Measurements from ENCODE around the gene RHOF. TPM values are rescaled to one million over a fixed set of nuclear protein-coding genes. Genes with fewer than 3 reads are reported as not detected.

RHOF gene
- total and polyA plus RNA-seq, 2 donors (not counting 1 experiment from before 2014, with no cell fraction given) = 90.3 to 129 TPM

DNA sequence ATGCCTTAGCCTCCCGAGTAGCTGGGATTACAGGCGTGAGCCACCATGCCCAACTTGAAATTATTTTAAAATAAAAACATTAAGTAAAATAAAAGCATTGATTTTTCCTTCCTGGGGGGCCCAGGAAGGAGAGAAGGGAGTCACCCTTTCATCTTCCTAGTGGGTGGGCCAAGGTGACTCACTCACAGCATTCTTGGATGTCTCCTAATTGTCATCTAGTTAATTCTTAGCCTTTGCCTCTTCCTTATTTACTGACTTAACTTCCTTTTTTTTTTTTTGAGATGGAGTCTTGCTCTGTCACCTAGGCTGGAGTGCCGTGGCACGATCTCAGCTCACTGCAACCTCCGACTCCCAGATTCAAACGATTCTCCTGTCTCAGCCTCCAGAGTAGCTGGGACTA is 51.7 kb downstream of the RHOF start:
- no peak overlapping the region for H3K27ac Mint-ChIP-seq
- Histone ChIP-seq H3K27ac (ENCODE audit: low read length in 2 of 2) (no peak overlapping the region), H3K9ac (ENCODE audit: low read length) (no peak overlapping the region), H2AFZ (ENCODE audit: insufficient read depth, low read depth, low read length, poor library complexity, severe bottlenecking) (no peak overlapping the region), H3K79me2 (ENCODE audit: control insufficient read depth, insufficient read depth, low read length) (no peaks in the 10 kb centered on the region), H3K4me3 (ENCODE audit: control extremely low read depth in 1 of 5, extremely low read depth in 1 of 5, insufficient read depth in 1 of 5, low read depth in 2 of 5, low read length in 4 of 5) (no peak overlapping the region), H3K27me3 (replicated peaks in 1 of 4; ENCODE audit: control extremely low read depth in 1 of 4, control insufficient read depth in 3 of 4, insufficient read depth in 4 of 4, low read length in 3 of 4) (no peaks in the 10 kb centered on the region), H3K36me3 (replicated peaks in 1 of 2; ENCODE audit: control extremely low read depth in 1 of 2, control insufficient read depth in 1 of 2, extremely low read depth in 1 of 2, insufficient read depth in 2 of 2, low read length in 1 of 2) (no peaks in the 10 kb centered on the region), H3K4me2 (replicated peaks; ENCODE audit: low read depth, low read length, poor library complexity, severe bottlenecking) (no peak overlapping the region), H4K20me1 (ENCODE audit: control insufficient read depth, insufficient read depth, low read length, poor library complexity, severe bottlenecking) (no peaks in the 10 kb centered on the region), H3K9me3 (ENCODE audit: control extremely low read depth in 1 of 3, control insufficient read depth in 2 of 3, insufficient read depth in 1 of 3, low read length in 2 of 3) (no peaks in the 10 kb centered on the region), H3K4me1 (ENCODE audit: control insufficient read depth in 2 of 2, insufficient read depth in 2 of 2, low read length in 2 of 2) (no peaks in the 10 kb centered on the region)
- H3K4me1 Mint-ChIP-seq = no peaks in the 10 kb centered on the region
- no peaks in the 10 kb centered on the region for H3K9me3 Mint-ChIP-seq (ENCODE audit: insufficient read depth)
- POLR2A ChIA-PET = interaction anchor here (0.9 kb wide), 1 partner anchor 245 kb away, joined by 3 read pairs; no protein-coding TSS in a partner anchor
- WGBS (ENCODE audit: insufficient coverage) = 100% methylated on average over 2 of the region's 6 CpGs
- CTCF ChIA-PET = interaction anchor here (0.6 to 0.7 kb wide), 2 partner anchors 36 to 1542 kb away, joined by 3 read pairs; no protein-coding TSS in a partner anchor
- DNase-seq (no peak), ATAC-seq (ENCODE audit: low read depth) (no peak)
- intact Hi-C loops (cut with micrococcal nuclease) = no loop called here
- H3K4me3 Mint-ChIP-seq = no peak overlapping the region
- H3K27me3 Mint-ChIP-seq = no peaks in the 10 kb centered on the region
- TF ChIP-seq EZH2 (IDR thresholded peaks at IDR 0.05; ENCODE audit: borderline replicate concordance, insufficient read depth, low read depth, low read length, poor library complexity, severe bottlenecking) = no peak
- TF ChIP-seq, protein P1, sequence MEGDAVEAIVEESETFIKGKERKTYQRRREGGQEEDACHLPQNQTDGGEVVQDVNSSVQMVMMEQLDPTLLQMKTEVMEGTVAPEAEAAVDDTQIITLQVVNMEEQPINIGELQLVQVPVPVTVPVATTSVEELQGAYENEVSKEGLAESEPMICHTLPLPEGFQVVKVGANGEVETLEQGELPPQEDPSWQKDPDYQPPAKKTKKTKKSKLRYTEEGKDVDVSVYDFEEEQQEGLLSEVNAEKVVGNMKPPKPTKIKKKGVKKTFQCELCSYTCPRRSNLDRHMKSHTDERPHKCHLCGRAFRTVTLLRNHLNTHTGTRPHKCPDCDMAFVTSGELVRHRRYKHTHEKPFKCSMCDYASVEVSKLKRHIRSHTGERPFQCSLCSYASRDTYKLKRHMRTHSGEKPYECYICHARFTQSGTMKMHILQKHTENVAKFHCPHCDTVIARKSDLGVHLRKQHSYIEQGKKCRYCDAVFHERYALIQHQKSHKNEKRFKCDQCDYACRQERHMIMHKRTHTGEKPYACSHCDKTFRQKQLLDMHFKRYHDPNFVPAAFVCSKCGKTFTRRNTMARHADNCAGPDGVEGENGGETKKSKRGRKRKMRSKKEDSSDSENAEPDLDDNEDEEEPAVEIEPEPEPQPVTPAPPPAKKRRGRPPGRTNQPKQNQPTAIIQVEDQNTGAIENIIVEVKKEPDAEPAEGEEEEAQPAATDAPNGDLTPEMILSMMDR (IDR thresholded peaks at IDR 0.05) = no peak

DNA sequence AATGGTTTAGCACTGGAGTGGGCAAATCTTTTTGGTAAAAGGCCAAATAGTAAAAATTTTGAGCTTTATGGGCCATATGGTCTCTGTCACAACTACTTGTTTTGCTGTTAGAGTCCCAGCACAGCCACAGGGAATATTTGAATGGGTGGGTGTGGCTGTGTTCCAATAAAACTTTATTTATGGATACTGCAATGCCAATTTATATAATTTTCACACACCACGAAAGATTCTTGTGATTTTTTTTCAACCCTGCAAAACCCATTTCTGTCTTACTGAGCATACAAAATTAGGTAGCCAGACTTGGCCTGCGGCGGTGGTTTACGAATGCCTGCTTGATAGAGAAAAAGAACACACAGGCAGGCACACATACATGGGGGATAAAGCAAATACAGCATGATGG is 52.6 kb downstream of the RHOF start:
- Histone ChIP-seq H3K27ac (ENCODE audit: low read length in 2 of 2) (no peak overlapping the region), H3K4me3 (ENCODE audit: control extremely low read depth in 1 of 5, extremely low read depth in 1 of 5, insufficient read depth in 1 of 5, low read depth in 2 of 5, low read length in 4 of 5) (no peak overlapping the region), H3K4me1 (ENCODE audit: control insufficient read depth in 2 of 2, insufficient read depth in 2 of 2, low read length in 2 of 2) (no peaks in the 10 kb centered on the region), H4K20me1 (ENCODE audit: control insufficient read depth, insufficient read depth, low read length, poor library complexity, severe bottlenecking) (no peaks in the 10 kb centered on the region), H3K9ac (ENCODE audit: low read length) (no peak overlapping the region), H3K9me3 (ENCODE audit: control extremely low read depth in 1 of 3, control insufficient read depth in 2 of 3, insufficient read depth in 1 of 3, low read length in 2 of 3) (no peaks in the 10 kb centered on the region), H3K36me3 (replicated peaks in 1 of 2; ENCODE audit: control extremely low read depth in 1 of 2, control insufficient read depth in 1 of 2, extremely low read depth in 1 of 2, insufficient read depth in 2 of 2, low read length in 1 of 2) (no peaks in the 10 kb centered on the region), H3K27me3 (replicated peaks in 1 of 4; ENCODE audit: control extremely low read depth in 1 of 4, control insufficient read depth in 3 of 4, insufficient read depth in 4 of 4, low read length in 3 of 4) (no peaks in the 10 kb centered on the region), H2AFZ (ENCODE audit: insufficient read depth, low read depth, low read length, poor library complexity, severe bottlenecking) (no peak overlapping the region), H3K4me2 (replicated peaks; ENCODE audit: low read depth, low read length, poor library complexity, severe bottlenecking) (no peak overlapping the region), H3K79me2 (ENCODE audit: control insufficient read depth, insufficient read depth, low read length) (no peaks in the 10 kb centered on the region)
- Mint-ChIP-seq H3K9me3 (ENCODE audit: insufficient read depth) (no peaks in the 10 kb centered on the region), H3K4me3 (no peak overlapping the region), H3K27me3 (no peaks in the 10 kb centered on the region), H3K4me1 (no peaks in the 10 kb centered on the region), H3K27ac (no peak overlapping the region)
- ATAC-seq (ENCODE audit: low read depth) (no peak), DNase-seq (no peak)
- TF ChIP-seq, protein P1 (IDR thresholded peaks at IDR 0.05) = no peak
- TF ChIP-seq EZH2 (IDR thresholded peaks at IDR 0.05; ENCODE audit: borderline replicate concordance, insufficient read depth, low read depth, low read length, poor library complexity, severe bottlenecking) = no peak
- ChIA-PET POLR2A (interaction anchor here (0.9 kb wide), 1 partner anchor 246 kb away, joined by 3 read pairs; no protein-coding TSS in a partner anchor), CTCF (interaction anchor here (0.7 to 1.1 kb wide), 4 partner anchors 28 to 71 kb away, joined by 3 read pairs; no protein-coding TSS in a partner anchor)
- 100% methylated on average over 4 of the region's 4 CpGs for WGBS (ENCODE audit: insufficient coverage)
- intact Hi-C loops (cut with micrococcal nuclease) = no loop called here
